Naive thymus-derived CD4-positive, alpha-beta T cell (primary cell): ENCODE results near the gene MRGPRX4. TPM values are rescaled to one million over a fixed set of nuclear protein-coding genes. Genes with fewer than 3 reads are reported as not detected.

Experiments used
- ATAC-seq: fragments of 150-1000 bp; cut with Tn5 transposase; 2 replicates; pipeline ENCODE4 v1.10.0; 2021; ENCODE audit warnings: mild to moderate bottlenecking, moderate library complexity
- CTCF ChIA-PET: fragments of 350-600 bp; sonication (Branson Sonifier 250); formaldehyde crosslinking; loops from one replicate; lab custom pipeline; 2021; ENCODE audit warnings: antibody characterized with exemption; lab: Charles Lee
- POLR2A ChIA-PET: fragments of 350-600 bp; sonication (Branson Sonifier 250); formaldehyde crosslinking; loops from one replicate; lab custom pipeline; 2021; ENCODE audit warnings: antibody characterized with exemption, inconsistent platforms; lab: Charles Lee
- DNase-seq, 9 donors: peaks; one replicate each; pipeline versions ENCODE4 v3.0.0 to v3.0.0-alpha.2; 2020 to 2022; ENCODE audit warnings: mixed read lengths in 1 of 9
- H3K27ac ChIP-seq: one replicate; pipeline ENCODE4 v1.7.0; 2013; ENCODE audit warnings: mild to moderate bottlenecking, low read depth, low read length, moderate library complexity
- H3K27me3 ChIP-seq, 2 donors: one replicate each; pipeline ENCODE4 v1.7.0; 2013; ENCODE audit warnings: low read length in 2 of 2, mild to moderate bottlenecking in 2 of 2, moderate library complexity in 2 of 2; ENCODE audit not compliant: control insufficient read depth in 2 of 2, insufficient read depth in 2 of 2
- H3K36me3 ChIP-seq, 3 experiments: 1 replicate in 2 of 3; 2 replicates in 1 of 3; pipeline ENCODE4 v1.7.0; 2013; ENCODE audit warnings: low read length in 3 of 3, mild to moderate bottlenecking in 3 of 3, moderate library complexity in 1 of 3; ENCODE audit not compliant: insufficient read depth in 3 of 3, control insufficient read depth in 2 of 3
- H3K4me1 ChIP-seq, 2 donors: one replicate each; pipeline ENCODE4 v1.7.0; 2013; ENCODE audit warnings: low read length in 2 of 2, mild to moderate bottlenecking in 2 of 2, moderate library complexity in 1 of 2; ENCODE audit not compliant: control insufficient read depth in 2 of 2, insufficient read depth in 2 of 2
- H3K4me3 ChIP-seq: 2 replicates; pipeline ENCODE4 v1.7.0; 2013; ENCODE audit warnings: mild to moderate bottlenecking, low read length
- H3K9me3 ChIP-seq, 3 experiments: 1 replicate in 2 of 3; 2 replicates in 1 of 3; pipeline ENCODE4 v1.7.0; 2013; ENCODE audit warnings: low read length in 3 of 3; ENCODE audit not compliant: control insufficient read depth in 2 of 3
- H3K27ac Mint-ChIP-seq, 9 donors: one replicate each; pipeline ENCODE4 v1.8.0; 2020 to 2022; ENCODE audit warnings: mixed read lengths in 9 of 9, mild to moderate bottlenecking in 8 of 9, moderate library complexity in 5 of 9, inconsistent platforms in 2 of 9
- H3K27me3 Mint-ChIP-seq, 5 donors: one replicate each; pipeline ENCODE4 v1.8.0; 2021 to 2022; ENCODE audit warnings: mixed read lengths in 5 of 5, mild to moderate bottlenecking in 1 of 5
- H3K36me3 Mint-ChIP-seq, 5 donors: one replicate each; pipeline ENCODE4 v1.8.0; 2020 to 2022; ENCODE audit warnings: mixed read lengths in 5 of 5, mild to moderate bottlenecking in 3 of 5, inconsistent platforms in 1 of 5
- H3K4me1 Mint-ChIP-seq, 7 donors: one replicate each; pipeline ENCODE4 v1.8.0; 2020 to 2022; ENCODE audit warnings: mixed read lengths in 7 of 7, mild to moderate bottlenecking in 3 of 7, inconsistent platforms in 1 of 7
- H3K4me3 Mint-ChIP-seq, 10 donors: one replicate each; pipeline ENCODE4 v1.8.0; 2020 to 2022; ENCODE audit warnings: mild to moderate bottlenecking in 10 of 10, mixed read lengths in 10 of 10, moderate library complexity in 6 of 10, inconsistent platforms in 2 of 10
- H3K9me3 Mint-ChIP-seq, 11 donors: one replicate each; pipeline ENCODE4 v1.8.0; 2020 to 2022; ENCODE audit warnings: mixed read lengths in 11 of 11, mild to moderate bottlenecking in 4 of 11, inconsistent platforms in 1 of 11, moderate library complexity in 1 of 11
- intact Hi-C, 2 donors: fragments of 100-400 bp; cut with micrococcal nuclease; formaldehyde crosslinking; loops; one replicate each; pipeline ENCODE4 v1.15.1; 2023
- polyA plus RNA-seq, 2 donors: library from polyadenylated mRNA; unstranded; fragments of 300-500 nt; fragmentation: Illumina TruSeq; gene quantifications; one replicate each; pipeline ENCODE4 v1.2.3, GENCODE V29; 2021
- total RNA-seq, 6 experiments: library from RNA in 5 of 6; stranded (reverse) in 5 of 6; gene quantifications; 1 replicate in 5 of 6; 2 replicates in 1 of 6; pipeline ENCODE4 v1.2.3 and lab custom pipeline; 2021 to 2026

Gene MRGPRX4
- total and polyA plus RNA-seq, 7 experiments from 2014 or later: not detected

- Histone ChIP-seq H3K27ac (no peak overlapping the region), H3K4me3 (no peak overlapping the region), H3K27me3 (no peaks in the 10 kb centered on the region), H3K9me3 (no peaks in the 10 kb centered on the region), H3K4me1 (no peaks in the 10 kb centered on the region), H3K36me3 (no peaks in the 10 kb centered on the region)
- Mint-ChIP-seq H3K27ac (no peak overlapping the region), H3K9me3 (peaks cover 0 to 8% (median 1%) of the 10 kb centered on the region in 11 donors), H3K27me3 (peaks cover 24 to 48% (median 42%) of the 10 kb centered on the region in 5 donors), H3K4me1 (peaks cover 0 to 8% (median 5%) of the 10 kb centered on the region in 7 donors), H3K36me3 (no peaks in the 10 kb centered on the region), H3K4me3 (no peak overlapping the region)
- DNase-seq (no peak), ATAC-seq (no peak)
- ChIA-PET POLR2A (no interaction called here), CTCF (no interaction called here)
- intact Hi-C loops: no loop called here
Measured at GRCh38 chr11:18145025-18145424, 27.6 kb upstream of the MRGPRX4 start.

- Histone ChIP-seq H3K4me3 (no peak overlapping the region), H3K27ac (no peak overlapping the region), H3K4me1 (no peaks in the 10 kb centered on the region), H3K27me3 (no peaks in the 10 kb centered on the region), H3K36me3 (no peaks in the 10 kb centered on the region), H3K9me3 (no peaks in the 10 kb centered on the region)
- Mint-ChIP-seq H3K4me3 (peak overlapping the region in 1 of 10 donors; percentile 19), H3K27ac (no peak overlapping the region), H3K9me3 (peaks cover 0 to 8% (median 1%) of the 10 kb centered on the region in 11 donors), H3K4me1 (peaks cover 0 to 8% (median 5%) of the 10 kb centered on the region in 7 donors), H3K36me3 (no peaks in the 10 kb centered on the region), H3K27me3 (peaks cover 26 to 52% (median 44%) of the 10 kb centered on the region in 5 donors)
- ATAC-seq (no peak), DNase-seq (no peak)
- POLR2A ChIA-PET: no interaction called here
- intact Hi-C loops: no loop called here
- CTCF ChIA-PET: no interaction called here
Measured at GRCh38 chr11:18145837-18146236, 26.8 kb upstream of the MRGPRX4 start.

DNA sequence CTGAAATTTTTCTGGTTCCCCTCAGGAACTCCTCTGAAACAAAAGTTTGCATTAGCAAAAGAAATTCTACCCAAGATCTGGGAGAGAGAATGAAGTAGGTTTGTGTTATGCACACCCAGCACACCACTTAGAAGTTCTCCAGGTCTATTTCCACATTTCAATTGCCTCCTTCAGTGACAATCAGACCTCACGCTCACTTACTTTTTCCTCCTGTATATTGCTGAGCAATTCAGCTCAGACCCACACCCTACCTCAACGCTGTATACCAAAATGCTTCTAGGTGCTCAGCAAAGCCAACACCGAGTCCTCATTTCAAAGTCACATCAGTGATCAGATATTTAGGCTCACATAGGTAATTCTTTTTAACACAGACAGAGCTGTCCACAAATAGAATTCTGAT is 21.1 kb upstream of the MRGPRX4 start:
- Histone ChIP-seq H3K9me3 (no peaks in the 10 kb centered on the region), H3K4me3 (no peak overlapping the region), H3K27me3 (peaks cover 0 to under 1% of the 10 kb centered on the region in 2 donors), H3K36me3 (no peaks in the 10 kb centered on the region), H3K4me1 (no peaks in the 10 kb centered on the region), H3K27ac (no peak overlapping the region)
- Mint-ChIP-seq H3K9me3 (peaks cover 0 to 11% (median 3%) of the 10 kb centered on the region in 11 donors), H3K27ac (no peak overlapping the region), H3K36me3 (peaks cover 0 to 3% (median 0%) of the 10 kb centered on the region in 5 donors), H3K4me1 (no peaks in the 10 kb centered on the region), H3K27me3 (peaks cover 24 to 39% (median 31%) of the 10 kb centered on the region in 5 donors), H3K4me3 (no peak overlapping the region)
- ATAC-seq (no peak), DNase-seq (no peak)
- ChIA-PET CTCF (no interaction called here), POLR2A (no interaction called here)
- intact Hi-C loops: no loop called here

GRCh38 chr11:18168372-18168771 is 4.3 kb upstream of the MRGPRX4 start:
- Histone ChIP-seq H3K4me3 (no peak overlapping the region), H3K9me3 (no peaks in the 10 kb centered on the region), H3K36me3 (no peaks in the 10 kb centered on the region), H3K27ac (no peak overlapping the region), H3K27me3 (peaks cover 0 to 5% of the 10 kb centered on the region in 2 donors), H3K4me1 (no peaks in the 10 kb centered on the region)
- intact Hi-C loops: no loop called here
- peaks cover 0 to under 1% (median 0%) of the 10 kb centered on the region in 5 donors for H3K36me3 Mint-ChIP-seq
- H3K27ac Mint-ChIP-seq: no peak overlapping the region
- H3K4me3 Mint-ChIP-seq: no peak overlapping the region
- peaks cover 0 to 5% (median 0%) of the 10 kb centered on the region in 7 donors for H3K4me1 Mint-ChIP-seq
- DNase-seq (no peak), ATAC-seq (no peak)
- H3K9me3 Mint-ChIP-seq: peaks cover 0 to 6% (median 0%) of the 10 kb centered on the region in 11 donors
- H3K27me3 Mint-ChIP-seq: peaks cover 12 to 41% (median 21%) of the 10 kb centered on the region in 5 donors
- ChIA-PET CTCF (no interaction called here), POLR2A (no interaction called here)

DNA sequence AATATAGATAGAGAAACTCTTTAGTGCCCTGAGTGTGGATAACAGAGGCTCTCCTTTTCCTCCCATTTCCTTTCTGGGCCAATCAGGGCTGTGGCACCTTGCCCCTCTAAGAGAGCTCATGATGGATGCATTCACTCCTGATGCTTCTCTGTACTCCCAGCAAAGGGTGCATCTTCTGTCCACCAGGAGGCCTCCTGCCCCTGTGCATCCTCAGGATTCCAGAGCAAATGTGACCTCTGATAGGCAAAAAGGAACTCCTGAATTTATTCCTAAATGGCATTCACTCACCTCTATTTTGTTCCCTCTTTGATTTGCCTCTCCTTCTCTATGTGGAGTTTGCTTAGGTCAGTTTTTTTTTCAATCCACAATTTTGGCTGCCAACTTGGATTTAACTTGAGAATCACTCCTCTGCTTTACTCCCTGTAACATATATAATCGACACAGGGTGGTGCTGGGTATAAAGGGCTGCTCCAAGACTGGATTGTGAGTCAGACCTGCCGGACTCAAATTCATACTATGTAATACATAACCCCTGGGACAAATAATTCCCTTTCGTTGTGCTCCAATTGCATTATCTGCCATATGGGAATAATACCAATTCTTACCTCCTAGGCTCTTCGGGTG is 1.1 kb upstream of the MRGPRX4 start:
- Mint-ChIP-seq H3K36me3 (peaks cover 0 to 5% (median 0%) of the 10 kb centered on the region in 5 donors), H3K4me1 (no peaks in the 10 kb centered on the region), H3K4me3 (no peak overlapping the region), H3K9me3 (peaks cover 0 to 2% (median 0%) of the 10 kb centered on the region in 11 donors), H3K27me3 (peaks cover 25 to 43% (median 37%) of the 10 kb centered on the region in 5 donors), H3K27ac (no peak overlapping the region)
- no peak overlapping the region for H3K4me3 ChIP-seq
- peaks cover 0 to 5% of the 10 kb centered on the region in 2 donors for H3K27me3 ChIP-seq
- CTCF ChIA-PET: interaction anchor here (0.6 kb wide), 1 partner anchor 257 kb away, joined by 3 read pairs; no protein-coding TSS in a partner anchor
- ATAC-seq (no peak), DNase-seq (peak in 1 of 9 donors; percentile 4)
- POLR2A ChIA-PET: no interaction called here
- no peak overlapping the region for H3K27ac ChIP-seq
- no peaks in the 10 kb centered on the region for H3K4me1 ChIP-seq
- H3K9me3 ChIP-seq: no peaks in the 10 kb centered on the region
- intact Hi-C loops: loop anchor here in 1 of 2 donors (1.0 kb wide), 1 partner anchor 593 kb away; no protein-coding TSS in a partner anchor
- no peaks in the 10 kb centered on the region for H3K36me3 ChIP-seq

DNA sequence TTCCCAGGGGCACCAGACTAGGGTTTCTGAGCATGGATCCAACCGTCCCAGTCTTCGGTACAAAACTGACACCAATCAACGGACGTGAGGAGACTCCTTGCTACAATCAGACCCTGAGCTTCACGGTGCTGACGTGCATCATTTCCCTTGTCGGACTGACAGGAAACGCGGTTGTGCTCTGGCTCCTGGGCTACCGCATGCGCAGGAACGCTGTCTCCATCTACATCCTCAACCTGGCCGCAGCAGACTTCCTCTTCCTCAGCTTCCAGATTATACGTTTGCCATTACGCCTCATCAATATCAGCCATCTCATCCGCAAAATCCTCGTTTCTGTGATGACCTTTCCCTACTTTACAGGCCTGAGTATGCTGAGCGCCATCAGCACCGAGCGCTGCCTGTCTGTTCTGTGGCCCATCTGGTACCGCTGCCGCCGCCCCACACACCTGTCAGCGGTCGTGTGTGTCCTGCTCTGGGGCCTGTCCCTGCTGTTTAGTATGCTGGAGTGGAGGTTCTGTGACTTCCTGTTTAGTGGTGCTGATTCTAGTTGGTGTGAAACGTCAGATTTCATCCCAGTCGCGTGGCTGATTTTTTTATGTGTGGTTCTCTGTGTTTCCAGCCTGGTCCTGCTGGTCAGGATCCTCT is 709 bp downstream of the MRGPRX4 start:
- peaks cover 29 to 43% (median 40%) of the 10 kb centered on the region in 5 donors for H3K27me3 Mint-ChIP-seq

More for the DNA sequence above, 709 bp downstream of the MRGPRX4 start:
- Histone ChIP-seq H3K4me1 (no peaks in the 10 kb centered on the region), H3K27ac (no peak overlapping the region), H3K27me3 (peaks cover 0 to 5% of the 10 kb centered on the region in 2 donors), H3K4me3 (no peak overlapping the region), H3K36me3 (no peaks in the 10 kb centered on the region), H3K9me3 (no peaks in the 10 kb centered on the region)
- POLR2A ChIA-PET: no interaction called here
- ATAC-seq: no peak
- DNase-seq: no peak
- H3K4me3 Mint-ChIP-seq: no peak overlapping the region
- H3K9me3 Mint-ChIP-seq: no peaks in the 10 kb centered on the region
- H3K36me3 Mint-ChIP-seq: peaks cover 0 to 5% (median 0%) of the 10 kb centered on the region in 5 donors
- intact Hi-C loops: no loop called here
- CTCF ChIA-PET: no interaction called here
- no peaks in the 10 kb centered on the region for H3K4me1 Mint-ChIP-seq
- peak overlapping the region in 1 of 9 donors; percentile 74 for H3K27ac Mint-ChIP-seq
